ENCODE results near the gene PATJ.
A peak's percentile ranks its signal among the peaks of the same experiment; 100 is the strongest.

PATJ gene

DNA sequence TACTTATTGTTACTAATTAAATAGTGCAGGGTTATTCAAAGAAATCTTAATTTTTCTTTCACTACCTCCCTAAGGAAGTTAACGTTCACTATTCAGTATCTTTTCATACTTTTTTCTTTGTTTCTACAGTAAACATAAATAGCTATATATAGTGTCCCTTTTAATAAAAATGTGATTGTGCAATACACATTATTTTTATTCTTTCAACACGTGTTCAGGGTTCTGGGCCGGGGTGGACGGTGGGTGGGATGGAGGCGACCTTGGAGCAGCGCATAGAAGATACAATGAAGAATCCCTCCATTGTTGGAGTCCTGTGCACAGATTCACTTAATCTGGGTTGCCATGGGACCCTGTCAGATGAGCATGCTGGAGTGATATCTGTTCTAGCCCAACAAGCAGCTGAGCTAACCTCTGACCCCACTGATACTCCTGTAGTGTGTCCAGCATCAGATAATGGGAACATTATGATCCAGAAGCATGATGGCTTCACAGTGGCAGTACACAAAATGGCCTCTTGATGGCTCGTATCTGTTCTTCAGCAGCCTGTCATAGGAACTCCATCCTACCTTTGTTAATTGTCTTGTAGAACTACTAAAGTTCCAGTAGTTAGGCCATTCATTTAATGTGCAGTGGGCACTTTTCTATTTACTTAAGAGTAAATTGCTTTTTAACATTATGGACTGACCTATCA, 296.5 kb downstream of the PATJ start:
- H3K4me3 ChIP-seq (ENCODE audit: low read depth, low read length) = no peak overlapping the region
- TF ChIP-seq, protein P1, sequence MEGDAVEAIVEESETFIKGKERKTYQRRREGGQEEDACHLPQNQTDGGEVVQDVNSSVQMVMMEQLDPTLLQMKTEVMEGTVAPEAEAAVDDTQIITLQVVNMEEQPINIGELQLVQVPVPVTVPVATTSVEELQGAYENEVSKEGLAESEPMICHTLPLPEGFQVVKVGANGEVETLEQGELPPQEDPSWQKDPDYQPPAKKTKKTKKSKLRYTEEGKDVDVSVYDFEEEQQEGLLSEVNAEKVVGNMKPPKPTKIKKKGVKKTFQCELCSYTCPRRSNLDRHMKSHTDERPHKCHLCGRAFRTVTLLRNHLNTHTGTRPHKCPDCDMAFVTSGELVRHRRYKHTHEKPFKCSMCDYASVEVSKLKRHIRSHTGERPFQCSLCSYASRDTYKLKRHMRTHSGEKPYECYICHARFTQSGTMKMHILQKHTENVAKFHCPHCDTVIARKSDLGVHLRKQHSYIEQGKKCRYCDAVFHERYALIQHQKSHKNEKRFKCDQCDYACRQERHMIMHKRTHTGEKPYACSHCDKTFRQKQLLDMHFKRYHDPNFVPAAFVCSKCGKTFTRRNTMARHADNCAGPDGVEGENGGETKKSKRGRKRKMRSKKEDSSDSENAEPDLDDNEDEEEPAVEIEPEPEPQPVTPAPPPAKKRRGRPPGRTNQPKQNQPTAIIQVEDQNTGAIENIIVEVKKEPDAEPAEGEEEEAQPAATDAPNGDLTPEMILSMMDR (IDR thresholded peaks at IDR 0.05; ENCODE audit: low read depth, low read length, missing control alignments) = peak; percentile 44
- no peak for DNase-seq (ENCODE audit: low read depth)

DNA sequence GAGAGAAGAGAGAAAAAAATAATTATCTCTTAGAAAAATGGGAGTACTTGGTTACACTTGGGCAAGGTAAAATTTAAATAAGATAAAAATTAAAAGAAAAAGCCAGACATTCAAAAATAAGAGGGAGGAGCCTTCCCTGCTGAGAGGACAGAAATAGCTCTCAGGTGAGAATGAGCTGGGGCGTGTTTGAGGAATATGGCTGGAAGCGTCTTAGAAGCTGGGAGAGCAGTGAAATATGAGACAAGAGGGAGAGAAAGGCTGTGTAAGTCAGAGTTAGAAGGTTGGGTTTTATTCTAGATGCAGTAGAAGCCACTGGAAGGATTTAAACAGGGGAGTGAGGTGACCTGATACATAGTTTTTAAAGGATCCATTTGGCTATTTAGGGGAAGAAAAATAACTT, 298.2 kb downstream of the PATJ start:
- TF ChIP-seq, protein P1 (IDR thresholded peaks at IDR 0.05; ENCODE audit: low read depth, low read length, missing control alignments) = no peak

DNA sequence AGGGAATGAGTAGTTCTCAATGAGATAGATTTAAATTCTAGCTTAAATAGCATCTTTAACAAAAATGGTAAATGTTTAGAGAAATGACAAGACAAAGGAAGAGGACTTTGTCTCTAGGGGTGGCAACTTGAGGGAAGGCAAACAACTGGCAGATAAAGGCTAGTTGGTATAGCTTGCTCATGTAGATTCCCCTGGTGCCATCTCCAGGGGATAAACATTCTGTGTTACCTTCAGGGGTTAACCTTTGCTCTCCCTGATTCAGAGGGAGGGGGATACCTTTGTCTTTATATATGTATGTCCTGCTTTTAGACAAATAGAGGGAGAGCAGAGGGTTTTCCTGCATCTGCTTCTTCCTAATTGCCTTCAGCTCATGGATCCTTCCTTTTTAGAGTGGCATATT, 298.7 kb downstream of the PATJ start:
- DNase-seq (ENCODE audit: low read depth) = no peak
- H3K4me3 ChIP-seq (ENCODE audit: low read depth, low read length) = no peak overlapping the region
- TF ChIP-seq, protein P1 (IDR thresholded peaks at IDR 0.05; ENCODE audit: low read depth, low read length, missing control alignments) = no peak

More for the DNA sequence above, 298.2 kb downstream of the PATJ start:
- no peak for DNase-seq (ENCODE audit: low read depth)
- H3K4me3 ChIP-seq (ENCODE audit: low read depth, low read length) = no peak overlapping the region

DNA sequence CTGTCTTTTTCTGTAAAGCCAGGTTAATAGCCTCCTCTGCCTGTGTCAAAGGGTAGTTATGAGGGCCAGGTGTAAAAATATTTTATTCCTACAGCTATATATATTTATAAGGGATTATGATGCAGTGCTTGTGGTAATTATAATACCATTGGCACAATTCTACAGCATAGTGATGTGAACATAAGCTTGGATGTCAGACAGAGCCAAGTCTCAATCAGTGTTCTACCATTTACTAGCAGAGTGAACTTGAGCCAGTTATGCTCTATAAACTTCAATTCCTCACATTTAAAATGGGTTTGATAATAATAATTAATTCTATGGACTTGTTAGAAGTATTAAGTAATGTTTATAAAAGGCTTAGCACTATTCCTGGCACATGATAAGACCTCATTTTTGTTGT, 300.9 kb downstream of the PATJ start:
- TF ChIP-seq, protein P1 (IDR thresholded peaks at IDR 0.05; ENCODE audit: low read depth, low read length, missing control alignments) = no peak
- H3K4me3 ChIP-seq (ENCODE audit: low read depth, low read length) = no peak overlapping the region
- DNase-seq (ENCODE audit: low read depth) = no peak

DNA sequence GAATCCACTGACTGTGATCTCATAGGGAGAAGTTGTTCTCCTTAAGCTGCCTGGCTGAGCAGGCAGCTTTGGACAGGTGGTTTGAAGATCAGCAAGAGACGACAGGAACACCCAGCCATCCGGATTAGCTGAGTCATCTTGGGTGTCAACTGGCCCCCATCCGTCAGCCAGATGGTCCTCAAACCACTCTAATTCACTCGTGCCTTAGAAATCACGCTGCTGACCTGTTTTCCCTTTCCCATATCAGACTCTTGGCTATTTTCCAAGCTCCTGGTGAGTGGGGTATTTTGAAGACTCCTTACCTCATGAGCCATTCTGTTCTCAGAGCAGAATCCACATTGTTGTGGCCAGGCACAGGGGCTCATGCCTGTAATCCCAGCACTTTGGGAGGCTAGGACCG, 303.3 kb downstream of the PATJ start:
- TF ChIP-seq, protein P1 (IDR thresholded peaks at IDR 0.05; ENCODE audit: low read depth, low read length, missing control alignments) = no peak
- DNase-seq (ENCODE audit: low read depth) = no peak
- H3K4me3 ChIP-seq (ENCODE audit: low read depth, low read length) = no peak overlapping the region

DNA sequence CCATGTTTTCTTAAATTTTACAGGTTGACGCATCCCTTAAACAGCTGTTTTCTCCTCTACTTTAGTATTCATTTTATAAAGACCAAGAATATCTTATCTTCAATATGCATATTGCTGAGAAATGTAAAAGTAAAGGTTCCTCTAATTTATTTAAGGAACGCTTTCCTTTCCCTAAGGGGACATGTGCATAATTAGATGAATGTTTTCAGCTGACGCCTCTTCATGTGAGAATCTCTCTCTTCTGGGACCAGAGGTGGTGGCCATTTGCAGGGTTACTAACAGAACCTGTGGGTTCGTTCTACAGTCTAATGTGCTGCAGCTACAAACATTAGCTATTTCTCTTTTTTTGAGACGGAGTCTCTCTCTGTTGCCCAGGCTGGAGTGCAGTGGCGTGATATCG, 304.6 kb downstream of the PATJ start:
- H3K4me3 ChIP-seq (ENCODE audit: low read depth, low read length) = no peak overlapping the region
- no peak for DNase-seq (ENCODE audit: low read depth)
- TF ChIP-seq, protein P1 (IDR thresholded peaks at IDR 0.05; ENCODE audit: low read depth, low read length, missing control alignments) = no peak

DNA sequence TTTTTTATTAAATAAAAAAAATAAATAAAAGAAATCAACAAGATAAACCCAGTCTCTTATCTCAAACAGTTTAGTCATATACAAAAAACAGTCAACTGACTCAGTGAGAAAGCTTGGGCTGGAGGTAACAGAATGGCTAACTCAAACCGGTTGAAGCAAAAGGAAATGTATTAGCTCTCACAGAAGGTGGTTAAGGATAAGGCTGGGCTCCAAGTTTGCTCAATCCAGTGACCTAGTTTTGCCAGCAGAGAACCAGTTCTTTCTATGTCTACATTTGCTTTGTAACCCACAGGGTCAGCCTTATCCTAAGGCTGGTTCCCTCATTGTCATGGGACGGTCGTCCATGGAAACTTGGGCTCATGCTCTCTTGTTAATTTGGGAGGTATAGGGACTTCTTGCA, 307.9 kb downstream of the PATJ start:
- no peak overlapping the region for H3K4me3 ChIP-seq (ENCODE audit: low read depth, low read length)
- DNase-seq (ENCODE audit: low read depth) = no peak
- TF ChIP-seq, protein P1 (IDR thresholded peaks at IDR 0.05; ENCODE audit: low read depth, low read length, missing control alignments) = no peak
